ENCODE data around the gene BCAT1.
"Not testable (repeated sequence)": the region's sequence is repeated elsewhere in the genome, so short reads cannot be mapped to it uniquely, and the experiment has no call there.

The BCAT1 gene

DNA sequence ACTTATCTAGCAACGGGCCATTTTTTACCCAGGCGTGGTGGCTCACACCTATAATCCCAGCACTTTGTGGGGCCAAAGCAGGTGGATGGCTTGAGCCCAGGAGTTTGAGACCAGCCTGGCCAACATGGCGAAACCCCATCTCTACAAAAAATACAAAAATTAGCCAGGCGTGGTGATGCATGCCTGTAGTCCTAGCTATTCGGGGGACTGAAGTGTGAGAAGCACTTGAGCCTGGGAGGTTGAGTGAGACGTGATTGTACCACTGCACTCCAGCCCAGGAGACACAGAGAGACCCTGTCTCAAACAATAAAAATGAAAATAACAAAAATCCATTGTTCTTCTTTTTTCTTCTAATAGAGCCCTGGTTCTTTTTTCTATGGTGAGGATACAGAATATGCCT is 7.5 kb upstream of the BCAT1 start:
- not testable (repeated sequence) for DNase-seq

DNA sequence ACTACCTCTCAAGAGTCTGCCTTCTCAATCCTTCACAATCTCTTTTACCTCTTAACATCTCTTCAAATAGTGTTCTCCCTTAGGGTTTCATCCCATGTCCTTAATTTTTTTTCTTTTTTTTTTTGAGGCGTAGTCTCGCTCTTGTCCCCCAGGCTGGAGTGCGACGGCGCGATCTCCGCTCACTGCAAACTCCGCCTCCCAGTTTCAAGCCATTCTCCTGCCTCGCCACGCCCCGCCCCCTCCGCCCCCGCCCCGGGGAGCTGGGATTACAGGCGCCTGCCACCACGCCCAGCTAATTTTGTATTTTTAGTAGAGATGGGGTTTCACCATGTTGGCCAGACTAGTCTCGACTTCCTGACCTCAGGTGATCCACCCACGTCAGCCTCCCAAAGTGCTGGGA is 7.0 kb upstream of the BCAT1 start:
- no peak for DNase-seq

DNA sequence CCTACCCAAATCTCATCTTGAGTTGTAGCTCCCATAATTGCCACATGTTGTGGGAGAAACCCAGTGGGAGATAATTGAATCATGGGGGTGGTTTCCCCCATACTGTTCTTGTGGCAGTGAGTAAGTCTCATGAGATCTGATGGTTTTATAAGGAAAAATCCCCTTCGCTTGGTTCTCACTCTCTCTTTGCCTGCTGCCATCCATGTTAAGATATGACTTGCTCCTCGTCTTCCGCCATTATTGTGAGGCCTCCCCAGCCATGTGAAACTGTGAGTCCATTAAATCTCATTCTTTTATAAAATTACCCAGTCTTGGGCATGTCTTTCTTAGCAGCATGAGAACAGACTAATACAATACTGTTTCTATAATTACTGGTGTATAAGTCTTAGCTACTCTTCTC is 6.5 kb upstream of the BCAT1 start:
- no peak for DNase-seq

DNA sequence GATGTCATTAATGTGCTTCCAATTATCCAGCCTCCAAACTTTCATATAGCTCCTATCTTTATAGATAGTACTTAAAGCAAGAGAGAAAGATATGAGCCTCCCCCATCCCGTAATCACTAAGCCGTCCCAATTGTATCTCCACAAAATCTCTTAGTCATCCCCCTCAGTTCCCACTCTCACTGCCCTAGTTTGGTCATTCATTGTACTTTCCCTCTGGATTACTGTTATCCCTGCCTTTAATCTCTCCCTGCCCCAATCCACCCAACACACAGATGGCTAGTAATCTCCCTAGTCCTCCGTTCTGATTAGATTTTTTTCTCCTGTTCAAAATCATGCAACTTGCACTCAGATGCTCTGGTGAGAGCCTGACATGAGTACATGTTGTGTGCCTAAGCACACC is 5.4 kb upstream of the BCAT1 start:
- no peak for DNase-seq

DNA sequence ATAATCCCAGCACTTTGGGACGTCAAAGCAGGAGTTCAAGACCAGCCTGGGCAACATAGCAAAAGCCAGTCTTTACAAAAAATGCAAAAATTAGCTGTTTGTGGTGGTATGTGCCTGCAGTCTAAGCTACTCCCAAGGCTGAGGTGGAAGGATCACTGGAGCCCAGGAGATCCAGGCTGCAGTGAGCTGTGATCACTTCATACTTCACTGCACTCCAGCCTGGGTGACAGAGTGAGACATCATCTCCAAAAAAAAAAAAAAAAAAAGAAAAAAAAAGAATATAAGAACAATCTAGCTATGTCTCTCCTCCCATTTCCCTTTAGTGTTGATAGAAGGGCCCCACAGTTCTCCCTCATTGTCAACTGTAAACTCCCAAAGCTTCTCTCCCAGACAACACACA is 3.5 kb upstream of the BCAT1 start:
- no peak for DNase-seq

DNA sequence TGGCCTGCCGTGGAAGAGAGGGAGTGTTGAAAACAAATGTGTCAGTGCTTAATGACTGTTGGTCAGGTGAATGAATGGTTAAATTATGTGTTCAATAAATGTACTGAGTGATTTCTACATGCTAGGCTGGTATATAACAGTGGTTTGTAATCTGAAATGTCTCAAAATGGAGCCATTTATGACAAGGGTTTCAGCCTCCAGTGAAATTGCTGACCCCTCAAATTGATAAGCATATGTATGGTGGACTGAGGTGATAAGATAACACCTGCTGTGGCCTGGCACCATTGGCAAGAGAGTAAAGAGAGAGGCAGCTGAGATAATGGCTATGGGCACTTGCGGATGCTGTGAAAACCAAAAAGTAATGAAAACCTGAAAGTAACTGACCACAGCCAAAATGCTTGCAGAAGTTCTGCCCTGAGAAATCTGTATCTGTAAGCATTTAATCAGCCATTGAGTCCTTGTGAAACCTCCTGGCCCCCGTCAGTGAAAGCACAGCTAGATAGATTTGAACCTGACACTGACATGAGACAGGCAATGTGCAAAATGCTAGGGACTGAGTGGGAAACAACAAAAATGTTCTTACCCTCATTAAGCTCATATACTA is 1.4 kb upstream of the BCAT1 start:
- peak; percentile 91 for DNase-seq

DNA sequence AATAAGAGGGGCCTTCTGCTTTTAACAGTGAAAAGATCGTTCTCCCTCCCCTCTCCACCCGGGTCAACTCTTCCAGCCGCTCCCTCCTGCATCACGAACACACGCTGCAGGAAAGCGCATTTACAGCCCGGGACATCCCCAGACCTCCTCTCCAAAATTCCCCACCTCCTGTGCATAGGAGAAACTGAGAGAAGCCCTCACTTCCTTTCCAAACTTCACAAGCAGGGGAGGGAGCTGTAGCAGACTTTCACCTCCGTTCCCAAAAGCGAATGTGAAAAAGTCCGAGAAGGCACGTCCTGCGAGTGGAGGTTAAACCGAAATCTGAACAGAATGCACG is 513 bp downstream of the BCAT1 start:
- DNase-seq, result peak; percentile 60

DNA sequence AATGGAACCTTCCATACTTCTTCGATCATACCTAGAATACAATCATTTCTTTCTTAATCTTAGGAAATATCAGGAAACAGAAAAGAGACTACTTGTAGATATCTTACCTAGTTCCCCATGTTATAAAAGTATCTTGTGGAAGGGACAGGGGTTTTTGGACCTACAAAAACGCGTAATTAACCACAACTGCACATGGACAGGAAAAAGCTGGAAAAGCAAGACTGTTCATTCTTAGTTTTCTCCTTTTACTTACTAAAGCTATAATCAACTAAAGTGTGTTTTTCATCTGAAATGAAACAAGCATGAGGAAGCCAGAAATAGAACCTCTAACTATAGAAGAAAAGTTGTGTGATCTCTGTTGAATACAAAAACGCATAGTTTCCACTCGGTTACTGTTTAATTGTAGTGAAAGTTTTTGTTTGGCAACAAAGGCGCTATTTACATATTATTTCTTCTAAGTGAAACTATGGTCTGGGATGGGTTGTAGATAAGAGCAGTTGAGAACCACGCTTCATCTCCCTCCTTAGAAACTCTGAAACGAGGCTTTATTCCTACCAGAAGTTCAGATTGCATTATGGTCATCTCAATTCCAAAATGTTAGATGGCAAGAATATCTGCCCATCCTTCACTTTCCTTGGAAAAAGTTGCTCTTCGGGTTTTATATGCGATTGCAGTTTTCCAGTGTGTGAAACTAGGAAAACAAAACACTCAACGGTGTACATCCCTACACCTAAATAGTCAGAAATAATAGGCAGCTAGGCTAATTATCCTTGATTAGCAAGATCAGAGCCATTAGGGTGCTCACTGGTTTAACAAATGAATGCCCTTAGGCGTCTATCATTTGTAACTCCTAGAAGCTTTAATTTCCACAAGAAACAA is 1.1 kb downstream of the BCAT1 start:
- peak; percentile 54 for DNase-seq

DNA sequence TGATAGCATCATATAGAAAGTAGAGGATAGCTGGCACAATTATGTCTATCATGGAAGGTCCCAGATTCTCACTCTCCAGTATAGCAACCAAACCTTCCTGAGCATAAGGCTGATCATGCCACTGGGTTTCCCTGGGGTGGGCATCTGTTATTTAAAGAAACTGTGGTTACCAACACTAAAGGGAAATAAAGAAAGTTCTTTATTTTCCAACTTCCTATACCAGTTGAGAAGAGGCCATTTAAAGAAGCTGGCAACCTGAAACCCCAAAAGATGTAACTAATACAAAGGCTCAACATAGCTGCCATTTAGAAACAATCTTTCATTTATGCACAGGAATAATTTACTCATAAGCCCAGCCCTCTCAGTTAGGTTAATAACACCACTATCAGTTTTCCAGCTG is 3.1 kb downstream of the BCAT1 start:
- DNase-seq, result peak; percentile 46

DNA sequence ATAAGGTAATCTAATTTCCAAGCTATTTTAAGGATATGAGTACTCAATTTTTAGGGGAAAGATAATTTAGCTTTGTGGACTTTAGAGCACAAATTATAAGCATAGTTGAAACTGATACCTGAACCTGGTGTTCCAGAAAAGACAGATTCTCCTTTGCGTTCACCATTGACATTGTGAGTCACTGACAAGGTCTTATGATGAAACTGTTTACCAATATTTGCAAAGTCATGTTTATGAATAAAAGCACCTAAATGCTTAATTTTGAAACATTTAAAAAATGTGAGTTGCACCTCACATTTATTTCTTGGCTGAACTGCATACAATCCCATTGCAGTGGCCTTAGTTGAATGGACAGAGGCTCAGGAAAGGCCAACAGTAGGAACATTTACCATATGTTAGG is 3.9 kb downstream of the BCAT1 start:
- DNase-seq, result no peak

DNA sequence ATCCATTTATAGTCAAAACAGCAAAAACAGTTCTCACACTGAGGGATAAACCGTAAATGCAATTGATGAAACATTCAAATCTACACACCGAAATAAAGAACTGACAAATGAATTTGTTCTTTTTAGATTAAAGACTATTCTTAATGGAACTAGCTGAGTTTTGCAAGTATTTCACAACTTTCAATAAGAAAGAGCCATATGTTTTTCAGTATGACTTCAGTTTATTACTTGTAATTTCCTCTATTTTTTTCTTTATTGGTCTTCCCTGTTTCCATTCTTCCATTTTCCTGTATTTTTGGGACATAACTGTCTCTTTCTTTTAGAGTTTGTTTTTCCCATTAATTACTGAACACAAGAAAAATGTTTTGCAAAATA is 4.3 kb downstream of the BCAT1 start:
- no peak for DNase-seq

DNA sequence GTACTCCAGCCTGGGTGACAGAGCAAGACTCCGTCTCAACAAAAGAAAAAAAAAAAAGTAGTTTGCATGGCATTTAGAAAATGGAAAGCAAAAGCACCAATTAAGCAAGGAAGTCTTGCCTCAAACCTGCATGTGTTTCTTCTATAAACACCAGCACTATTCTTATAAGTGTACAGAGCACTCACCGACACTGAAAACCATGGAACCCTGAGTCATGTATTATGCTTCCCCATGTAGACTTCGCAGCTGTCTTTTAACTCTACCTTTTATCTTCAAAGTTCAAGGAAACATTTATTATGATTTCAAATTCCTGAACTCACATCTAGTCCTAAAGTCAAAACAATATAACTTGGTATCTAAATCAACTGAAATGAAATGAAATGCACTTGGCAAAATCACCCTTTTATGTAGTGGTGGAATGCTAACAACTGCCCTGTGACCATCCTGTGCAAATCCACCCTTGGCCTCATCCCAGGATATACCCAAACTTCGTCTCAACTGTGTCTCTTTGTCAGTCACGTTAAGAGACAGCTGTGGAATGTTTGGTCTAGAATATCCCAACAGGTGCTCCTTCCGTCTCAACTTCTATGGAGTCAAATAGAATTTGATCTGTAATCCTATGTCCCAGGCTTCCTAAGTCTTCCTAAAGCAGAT is 4.8 kb downstream of the BCAT1 start:
- no peak for DNase-seq

DNA sequence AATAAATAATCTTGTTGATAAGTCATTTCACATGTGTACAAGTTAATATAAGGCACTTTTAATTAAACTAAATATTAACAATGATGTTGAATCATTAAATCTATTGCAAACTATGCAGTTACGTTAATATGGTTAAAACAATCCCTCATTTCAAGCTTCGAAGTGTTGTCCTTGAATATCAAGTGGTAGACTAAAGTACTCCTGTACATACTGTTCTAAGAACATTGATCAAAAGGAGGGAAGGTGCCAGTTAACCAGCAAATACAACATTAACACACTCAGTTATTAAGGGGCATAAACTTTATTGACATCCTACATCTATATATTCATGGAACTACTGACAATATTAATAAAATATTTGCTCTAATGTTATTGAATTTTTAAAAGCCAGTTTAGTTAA is 8.7 kb downstream of the BCAT1 start:
- no peak for DNase-seq

DNA sequence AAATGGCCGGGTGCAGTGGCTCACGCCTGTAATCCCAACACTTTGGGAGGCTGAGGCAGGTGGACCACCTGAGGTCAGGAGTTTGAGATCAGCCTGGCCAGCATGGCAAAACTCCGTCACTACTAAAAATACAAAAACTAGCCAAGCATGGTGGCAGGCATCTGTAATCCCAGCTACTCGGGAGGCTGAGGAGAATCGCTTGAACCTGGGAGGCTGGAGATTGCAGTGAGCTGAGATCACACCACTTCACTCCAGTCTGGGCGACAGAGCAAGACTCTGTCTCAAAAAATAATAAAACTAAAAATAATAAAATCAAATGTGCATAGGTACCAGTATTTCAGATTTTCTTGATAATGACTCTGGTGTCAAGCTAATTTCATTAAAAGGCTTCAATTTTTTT is 9.3 kb downstream of the BCAT1 start:
- DNase-seq, result not testable (repeated sequence)

DNA sequence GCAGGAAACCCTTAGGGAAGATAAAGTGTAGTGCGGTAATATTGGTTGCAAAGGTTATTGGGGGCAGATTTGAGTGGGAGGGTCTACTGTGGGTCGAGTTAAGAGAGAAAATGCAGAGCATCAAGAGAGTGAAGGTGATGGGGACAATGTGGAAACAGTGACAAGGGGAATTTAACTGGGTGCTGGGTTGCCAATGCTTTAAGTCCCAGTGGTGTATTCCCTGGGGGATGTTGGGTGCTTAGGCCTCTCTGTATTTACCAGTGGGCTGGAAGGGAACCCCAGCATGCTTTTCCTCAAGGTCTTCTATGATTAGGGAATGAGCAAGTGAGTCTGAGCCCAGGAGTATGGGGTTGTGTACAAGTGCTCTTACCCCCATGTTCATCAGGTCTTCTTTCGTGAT is 10.6 kb downstream of the BCAT1 start:
- DNase-seq, result no peak

DNA sequence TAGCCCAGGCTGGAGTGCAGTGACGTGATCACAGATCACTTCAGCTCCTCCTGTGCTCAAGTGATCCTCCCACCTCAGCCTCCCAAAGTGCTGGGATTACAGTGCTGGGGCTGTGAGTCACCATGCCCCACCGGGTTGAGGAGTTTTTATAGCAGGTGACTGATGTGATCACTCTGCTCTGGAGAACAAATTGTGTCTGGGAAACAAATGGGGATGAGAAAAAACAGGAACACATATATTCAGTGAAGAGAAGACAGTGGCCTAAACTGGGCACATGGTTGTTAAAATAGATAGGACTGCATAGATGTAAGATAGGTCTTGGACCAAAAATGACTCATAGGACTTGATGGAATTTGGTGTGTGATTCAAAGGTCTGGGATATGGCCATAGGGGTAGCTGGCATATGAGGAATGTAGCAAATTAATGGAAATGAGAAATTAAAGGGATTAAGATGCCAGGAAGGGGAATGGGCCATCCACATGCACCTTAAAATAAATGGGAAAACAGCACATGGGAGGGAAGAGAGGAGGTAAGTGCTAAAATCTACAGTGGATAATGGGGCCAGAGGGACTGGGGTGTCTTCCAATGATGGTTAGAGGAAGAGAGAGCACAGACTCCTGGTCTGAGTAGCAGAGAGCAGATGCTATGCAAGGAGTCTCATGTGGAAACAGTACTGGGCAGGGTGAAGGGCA is 11.2 kb downstream of the BCAT1 start:
- no peak for DNase-seq

DNA sequence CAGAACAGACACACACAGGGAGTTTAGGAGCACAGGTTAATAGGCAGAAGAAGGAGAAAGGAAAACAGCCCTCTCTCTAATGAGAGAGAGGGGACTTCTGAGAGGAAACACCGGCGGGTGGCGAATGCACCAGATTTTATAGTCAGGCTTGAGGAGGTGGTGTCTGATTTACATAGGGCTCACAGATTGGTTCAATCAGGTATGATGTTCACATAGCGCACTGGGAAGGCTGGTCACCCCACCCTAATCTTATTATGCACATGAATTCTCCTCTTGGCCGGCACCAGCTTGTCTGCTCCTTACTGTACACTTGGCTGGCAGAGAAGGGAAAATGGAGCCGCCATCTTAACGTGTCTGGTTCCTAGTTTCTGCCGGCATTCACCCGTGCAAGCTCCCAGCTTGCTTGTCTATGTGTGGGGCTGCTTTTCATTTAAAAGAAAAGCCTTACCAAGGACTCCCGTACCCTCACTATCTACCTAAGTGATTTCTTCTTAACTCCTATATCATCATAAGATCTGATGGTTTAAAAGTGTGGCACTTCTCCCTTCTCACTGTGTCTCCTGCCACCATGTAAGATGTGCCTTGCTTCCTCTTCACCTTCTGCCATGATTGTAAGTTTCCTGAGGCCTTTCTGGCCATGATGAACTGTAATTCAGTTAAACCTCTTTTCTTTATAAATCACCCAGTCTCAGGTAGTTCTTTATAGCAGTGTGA is 15.1 kb downstream of the BCAT1 start:
- DNase-seq, result no peak

DNA sequence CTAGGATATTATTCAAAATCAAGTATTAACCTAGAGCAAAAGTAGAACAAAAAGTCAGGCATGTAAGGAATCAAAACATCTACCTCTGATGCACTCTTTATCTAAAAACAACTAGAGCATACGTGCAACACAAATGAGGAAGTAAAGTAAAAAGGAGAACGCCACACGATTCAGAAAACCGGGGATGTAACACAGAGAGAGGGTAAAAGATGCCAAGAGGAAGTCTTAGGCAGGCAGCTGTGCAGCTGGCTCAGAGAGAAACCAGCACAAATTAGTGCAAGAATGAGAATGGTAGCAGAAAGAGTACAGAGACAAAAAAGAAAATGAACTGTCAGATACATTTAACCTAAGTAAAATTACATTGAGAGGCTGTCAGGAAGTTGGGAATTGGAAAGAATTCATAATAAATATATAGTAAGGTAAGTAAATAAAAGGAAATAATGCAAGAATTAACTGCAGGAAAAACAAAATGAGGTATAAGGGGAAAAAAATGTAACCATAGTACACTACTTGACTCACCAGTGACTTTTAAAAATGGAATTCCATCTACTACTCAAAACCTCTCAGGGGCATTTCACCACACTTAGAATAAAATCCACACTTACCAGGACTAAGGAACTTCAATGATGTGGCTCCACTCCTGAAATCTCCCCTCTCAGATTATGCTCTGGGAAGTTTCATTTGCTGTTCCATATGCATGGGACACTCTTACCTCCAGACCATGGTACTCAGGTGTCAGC is 17.1 kb downstream of the BCAT1 start:
- peak; percentile 91 for DNase-seq

DNA sequence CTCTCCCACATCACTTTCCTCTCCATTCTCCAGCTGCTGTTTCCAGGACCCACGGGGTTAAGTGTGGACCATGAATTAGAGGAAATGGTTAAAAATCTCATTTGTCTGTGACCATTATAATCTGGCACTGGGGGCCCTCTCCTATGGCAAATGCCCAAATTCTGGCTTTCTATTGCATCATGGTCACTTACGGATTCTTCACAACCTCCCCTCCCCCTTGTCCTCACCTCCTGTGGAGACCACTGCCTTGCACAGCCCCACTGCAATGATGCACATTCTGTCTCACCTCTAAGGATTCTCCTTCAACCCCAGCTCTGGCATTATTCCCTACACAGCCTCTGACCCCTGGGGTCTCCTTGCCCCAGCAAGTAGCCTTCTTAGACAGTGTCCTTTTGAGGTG is 18.9 kb downstream of the BCAT1 start:
- no peak for DNase-seq

DNA sequence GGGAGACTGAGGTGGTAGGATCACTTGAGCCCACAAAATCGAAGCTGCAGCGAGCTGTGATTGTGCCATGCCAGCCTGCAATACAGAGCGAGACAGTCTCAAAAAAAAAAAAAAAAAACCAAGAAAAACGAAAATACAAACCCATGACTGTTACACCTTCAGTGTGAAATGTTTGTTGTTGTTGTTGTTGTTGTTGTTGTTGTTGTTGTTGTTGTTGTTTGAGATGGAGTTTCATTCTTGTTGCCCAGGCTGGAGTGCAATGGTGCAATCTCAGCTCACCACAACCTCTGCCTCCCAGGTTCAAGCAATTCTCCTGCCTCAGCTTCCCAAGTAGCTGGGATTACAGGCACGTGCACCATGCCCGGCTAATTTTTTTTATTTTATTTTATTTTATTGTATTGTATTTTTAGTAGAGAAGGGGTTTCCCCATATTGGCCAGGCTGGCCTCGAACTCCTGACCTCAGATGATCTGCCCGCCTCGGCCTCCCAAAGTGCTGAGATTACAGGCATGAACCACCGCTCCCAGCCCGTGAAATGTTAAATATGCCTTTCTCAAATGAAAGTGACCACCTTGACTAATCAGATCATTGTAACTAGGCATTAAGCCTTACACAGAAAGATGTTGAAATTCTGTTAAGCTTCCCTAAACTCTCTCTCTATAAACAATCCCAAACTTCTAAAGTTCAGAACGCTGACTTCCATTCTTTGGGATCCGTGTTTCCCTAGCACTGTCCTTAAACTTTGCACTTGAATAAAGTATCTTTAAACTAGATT is 20.2 kb downstream of the BCAT1 start:
- not testable (repeated sequence) for DNase-seq

DNA sequence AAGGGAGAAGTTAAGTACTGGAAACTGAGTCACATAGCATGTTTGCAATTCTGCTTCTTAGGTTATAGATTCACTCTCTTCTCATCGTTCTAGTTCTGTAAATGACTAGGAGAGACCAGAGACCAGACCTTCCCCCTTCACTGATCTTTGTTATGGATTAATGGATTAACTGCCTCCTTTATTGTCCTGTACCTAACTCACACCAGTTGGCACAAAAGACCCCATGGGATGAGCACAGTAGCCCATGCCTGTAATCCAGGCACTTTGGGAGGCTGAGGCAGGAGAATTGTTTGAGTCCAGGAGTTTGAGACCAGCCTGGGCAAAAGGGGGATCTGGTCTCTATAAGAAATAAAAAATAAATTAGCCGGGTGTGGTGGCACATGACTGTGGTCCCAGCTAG is 20.8 kb downstream of the BCAT1 start:
- no peak for DNase-seq

DNA sequence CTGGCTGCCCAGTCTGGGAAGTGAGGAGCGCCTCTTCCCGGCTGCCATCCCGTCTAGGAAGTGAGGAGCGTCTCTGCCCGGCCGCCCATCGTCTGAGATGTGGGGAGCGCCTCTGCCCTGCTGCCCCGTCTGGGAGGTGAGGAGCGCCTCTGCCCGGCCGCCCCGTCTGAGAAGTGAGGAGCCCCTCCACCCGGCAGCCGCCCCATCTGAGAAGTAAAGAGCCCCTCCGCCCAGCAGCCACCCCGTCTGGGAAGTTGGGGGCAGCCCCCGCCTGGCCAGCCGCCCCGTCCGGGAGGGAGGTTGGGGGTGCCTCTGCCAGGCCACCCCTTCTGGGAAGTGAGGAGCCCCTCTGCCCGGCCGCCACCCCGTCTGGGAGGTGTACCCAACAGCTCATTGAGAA is 22.8 kb downstream of the BCAT1 start:
- not testable (repeated sequence) for DNase-seq

Measured in hematopoietic multipotent progenitor cell treated with erythropoietin and hydrocortisone succinate and interleukin-3 and kit ligand, for 4 days (in vitro differentiated cells).